ENCODE measurements around the gene IFIT2. TPM values are rescaled to one million over a fixed set of nuclear protein-coding genes. Genes with fewer than 3 reads are reported as not detected.

The IFIT2 gene
- total RNA-seq, 1 experiment from 2014 or later: 31.6 TPM

DNA sequence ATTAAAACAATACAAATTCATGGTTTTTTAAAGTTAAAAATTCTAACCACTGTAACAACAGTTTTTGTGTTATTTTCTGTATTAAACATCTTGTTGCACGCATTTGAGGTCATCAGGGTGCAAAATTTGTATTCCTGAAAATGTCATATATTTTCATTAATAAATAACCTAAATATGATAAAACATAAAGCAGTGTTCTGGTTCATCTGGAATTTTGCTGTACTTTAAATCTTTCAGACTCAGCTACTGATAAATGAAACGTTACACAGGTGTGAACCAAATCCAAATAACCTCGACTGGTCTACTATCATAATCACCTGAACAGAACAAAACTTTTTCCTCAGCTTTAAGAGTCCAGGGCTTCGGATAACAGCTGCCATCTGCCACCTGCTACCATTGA is 6.9 kb downstream of the IFIT2 start:
- no peaks in the 10 kb centered on the region for H3K36me3 ChIP-seq (ENCODE audit: control insufficient read depth, insufficient read depth, low read length)
- H3K9me3 ChIP-seq (ENCODE audit: control insufficient read depth, insufficient read depth, low read depth, low read length): no peaks in the 10 kb centered on the region
- H3K4me3 ChIP-seq (ENCODE audit: low read depth in 2 of 2, low read length in 2 of 2): no peak overlapping the region
- peaks cover 10% of the 10 kb centered on the region; the same call in 1 of the 2 replicates for H3K4me1 ChIP-seq (ENCODE audit: control insufficient read depth, insufficient read depth, low read length)
- BruUV-seq (replicated peaks): no TSS peak
- ChIA-PET POLR2A (no interaction called here), CTCF (no interaction called here)
- no peak overlapping the region for H3K27ac ChIP-seq (ENCODE audit: low read length)
- in situ Hi-C loops (cut with HindIII; ENCODE audit: low pct_unique_long_range_greater_than_20kb, low sequenced_read_pairs): no loop called here
- no peaks in the 10 kb centered on the region for H3K27me3 ChIP-seq (ENCODE audit: control insufficient read depth, insufficient read depth, low read length)
- intact Hi-C loops (cut with micrococcal nuclease; ENCODE audit: unreplicated experiment): no loop called here
- DNase-seq (ENCODE audit: low read depth, low spot score): no peak
- no peak for TF ChIP-seq TCF7L2 (IDR thresholded peaks at IDR 0.05; ENCODE audit: low read depth, low read length)
- TF ChIP-seq, protein P1, sequence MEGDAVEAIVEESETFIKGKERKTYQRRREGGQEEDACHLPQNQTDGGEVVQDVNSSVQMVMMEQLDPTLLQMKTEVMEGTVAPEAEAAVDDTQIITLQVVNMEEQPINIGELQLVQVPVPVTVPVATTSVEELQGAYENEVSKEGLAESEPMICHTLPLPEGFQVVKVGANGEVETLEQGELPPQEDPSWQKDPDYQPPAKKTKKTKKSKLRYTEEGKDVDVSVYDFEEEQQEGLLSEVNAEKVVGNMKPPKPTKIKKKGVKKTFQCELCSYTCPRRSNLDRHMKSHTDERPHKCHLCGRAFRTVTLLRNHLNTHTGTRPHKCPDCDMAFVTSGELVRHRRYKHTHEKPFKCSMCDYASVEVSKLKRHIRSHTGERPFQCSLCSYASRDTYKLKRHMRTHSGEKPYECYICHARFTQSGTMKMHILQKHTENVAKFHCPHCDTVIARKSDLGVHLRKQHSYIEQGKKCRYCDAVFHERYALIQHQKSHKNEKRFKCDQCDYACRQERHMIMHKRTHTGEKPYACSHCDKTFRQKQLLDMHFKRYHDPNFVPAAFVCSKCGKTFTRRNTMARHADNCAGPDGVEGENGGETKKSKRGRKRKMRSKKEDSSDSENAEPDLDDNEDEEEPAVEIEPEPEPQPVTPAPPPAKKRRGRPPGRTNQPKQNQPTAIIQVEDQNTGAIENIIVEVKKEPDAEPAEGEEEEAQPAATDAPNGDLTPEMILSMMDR (IDR thresholded peaks at IDR 0.05): no peak
- no peak for TF ChIP-seq POLR2AphosphoS5 (IDR thresholded peaks at IDR 0.05; ENCODE audit: low read depth, low read length)
- TF ChIP-seq SIN3A (IDR thresholded peaks at IDR 0.05; ENCODE audit: borderline replicate concordance, insufficient read depth, low read depth, low read length): no peak
- TF ChIP-seq, protein P2, sequence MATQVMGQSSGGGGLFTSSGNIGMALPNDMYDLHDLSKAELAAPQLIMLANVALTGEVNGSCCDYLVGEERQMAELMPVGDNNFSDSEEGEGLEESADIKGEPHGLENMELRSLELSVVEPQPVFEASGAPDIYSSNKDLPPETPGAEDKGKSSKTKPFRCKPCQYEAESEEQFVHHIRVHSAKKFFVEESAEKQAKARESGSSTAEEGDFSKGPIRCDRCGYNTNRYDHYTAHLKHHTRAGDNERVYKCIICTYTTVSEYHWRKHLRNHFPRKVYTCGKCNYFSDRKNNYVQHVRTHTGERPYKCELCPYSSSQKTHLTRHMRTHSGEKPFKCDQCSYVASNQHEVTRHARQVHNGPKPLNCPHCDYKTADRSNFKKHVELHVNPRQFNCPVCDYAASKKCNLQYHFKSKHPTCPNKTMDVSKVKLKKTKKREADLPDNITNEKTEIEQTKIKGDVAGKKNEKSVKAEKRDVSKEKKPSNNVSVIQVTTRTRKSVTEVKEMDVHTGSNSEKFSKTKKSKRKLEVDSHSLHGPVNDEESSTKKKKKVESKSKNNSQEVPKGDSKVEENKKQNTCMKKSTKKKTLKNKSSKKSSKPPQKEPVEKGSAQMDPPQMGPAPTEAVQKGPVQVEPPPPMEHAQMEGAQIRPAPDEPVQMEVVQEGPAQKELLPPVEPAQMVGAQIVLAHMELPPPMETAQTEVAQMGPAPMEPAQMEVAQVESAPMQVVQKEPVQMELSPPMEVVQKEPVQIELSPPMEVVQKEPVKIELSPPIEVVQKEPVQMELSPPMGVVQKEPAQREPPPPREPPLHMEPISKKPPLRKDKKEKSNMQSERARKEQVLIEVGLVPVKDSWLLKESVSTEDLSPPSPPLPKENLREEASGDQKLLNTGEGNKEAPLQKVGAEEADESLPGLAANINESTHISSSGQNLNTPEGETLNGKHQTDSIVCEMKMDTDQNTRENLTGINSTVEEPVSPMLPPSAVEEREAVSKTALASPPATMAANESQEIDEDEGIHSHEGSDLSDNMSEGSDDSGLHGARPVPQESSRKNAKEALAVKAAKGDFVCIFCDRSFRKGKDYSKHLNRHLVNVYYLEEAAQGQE (IDR thresholded peaks at IDR 0.05; ENCODE audit: insufficient read depth in 1 of 2, low read depth in 2 of 2, low read length in 1 of 2): no peak
- no peak for ATAC-seq

DNA sequence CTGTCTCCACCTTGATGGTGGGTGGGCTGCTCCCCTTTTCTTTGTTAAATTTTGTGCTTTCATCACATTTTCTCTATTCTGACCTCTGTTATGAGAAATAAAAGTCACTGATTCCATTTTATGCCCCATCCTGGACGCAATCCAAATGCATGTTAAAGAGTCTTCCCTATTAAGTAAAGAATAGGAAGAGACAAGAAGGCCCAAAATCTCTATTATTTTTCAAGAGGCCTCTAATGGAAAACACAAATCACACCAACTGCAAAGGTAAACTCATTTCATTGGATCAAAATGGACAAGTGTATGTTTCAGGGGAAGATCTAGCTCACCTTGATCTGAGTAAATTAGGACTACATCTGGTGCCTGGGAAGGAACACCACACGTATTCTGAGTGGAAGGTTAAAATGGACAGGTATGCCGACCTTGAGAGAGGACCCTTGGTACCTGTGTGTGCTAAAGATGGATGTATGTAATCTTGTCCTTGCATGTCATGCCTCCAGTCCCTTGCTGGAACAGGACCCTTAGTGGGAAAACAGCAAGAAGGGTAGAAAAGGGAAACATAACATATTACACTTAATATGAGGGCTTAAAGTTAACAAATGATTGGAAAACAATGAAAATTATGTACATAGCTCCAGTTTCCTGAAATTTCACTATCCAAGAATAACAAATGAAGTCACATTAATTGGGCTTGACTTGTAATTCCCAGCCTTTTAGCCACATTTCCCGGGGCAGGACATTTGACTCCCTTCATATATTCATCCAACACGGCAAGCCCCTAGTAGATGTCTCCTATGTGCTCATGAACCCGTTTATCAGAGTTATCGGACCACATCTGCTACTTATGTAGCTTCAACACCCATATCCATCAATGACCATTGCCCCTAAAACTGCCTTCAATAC is 7.6 kb downstream of the IFIT2 start:
- Histone ChIP-seq H3K27me3 (ENCODE audit: control insufficient read depth, insufficient read depth, low read length) (no peaks in the 10 kb centered on the region), H3K27ac (ENCODE audit: low read length) (no peak overlapping the region; the same call in 1 of the 2 replicates), H3K9me3 (ENCODE audit: control insufficient read depth, insufficient read depth, low read depth, low read length) (no peaks in the 10 kb centered on the region), H3K36me3 (ENCODE audit: control insufficient read depth, insufficient read depth, low read length) (no peaks in the 10 kb centered on the region), H3K4me3 (ENCODE audit: low read depth in 2 of 2, low read length in 2 of 2) (no peak overlapping the region), H3K4me1 (ENCODE audit: control insufficient read depth, insufficient read depth, low read length) (0 out of 2 replicates have a peak, but pooled peaks cover 5% of the 10 kb centered on the region)
- no peak for DNase-seq (ENCODE audit: low read depth, low spot score)
- intact Hi-C loops (cut with micrococcal nuclease; ENCODE audit: unreplicated experiment) (no loop called here), in situ Hi-C loops (cut with HindIII; ENCODE audit: low pct_unique_long_range_greater_than_20kb, low sequenced_read_pairs) (no loop called here)
- no peak for ATAC-seq
- POLR2A ChIA-PET: no interaction called here
- no TSS peak for BruUV-seq (replicated peaks)
- CTCF ChIA-PET: no interaction called here
- TF ChIP-seq, protein P1 (IDR thresholded peaks at IDR 0.05): no peak
- TF ChIP-seq, protein P2 (IDR thresholded peaks at IDR 0.05; ENCODE audit: insufficient read depth in 1 of 2, low read depth in 2 of 2, low read length in 1 of 2): no peak
- TF ChIP-seq TCF7L2 (IDR thresholded peaks at IDR 0.05; ENCODE audit: low read depth, low read length) (no peak), POLR2AphosphoS5 (IDR thresholded peaks at IDR 0.05; ENCODE audit: low read depth, low read length) (no peak), SIN3A (IDR thresholded peaks at IDR 0.05; ENCODE audit: borderline replicate concordance, insufficient read depth, low read depth, low read length) (no peak)
